Measurements from ENCODE around the gene CGNL1. TPM values are rescaled to one million over a fixed set of nuclear protein-coding genes. Genes with fewer than 3 reads are reported as not detected.

The CGNL1 gene
- total RNA-seq, 2 experiments from 2014 or later = not detected

DNA sequence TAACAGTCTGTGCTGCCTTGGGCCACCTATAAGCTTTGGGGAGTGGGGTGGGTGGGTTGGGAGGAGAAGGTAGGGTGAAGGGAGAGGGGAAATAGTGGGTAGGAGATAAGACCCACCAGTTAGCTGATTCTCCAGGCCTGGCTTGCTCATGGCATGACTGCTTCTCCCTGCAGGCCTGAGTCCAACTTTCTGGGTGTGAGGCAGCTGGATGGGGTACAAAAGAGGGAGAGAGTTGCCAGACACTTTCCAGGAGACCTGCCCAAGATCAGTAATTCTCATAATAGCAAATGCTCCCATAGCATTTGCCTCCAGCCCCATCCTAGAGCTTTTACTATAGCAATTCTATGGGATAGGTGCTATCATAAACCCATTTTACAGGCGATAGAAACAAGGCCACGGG lies 7.7 kb downstream of the CGNL1 start:
- CTCF ChIA-PET = no interaction called here
- no peak for DNase-seq
- Mint-ChIP-seq H3K4me1 (no peaks in the 10 kb centered on the region), H3K4me3 (no peak overlapping the region), H3K27me3 (peaks cover 16% of the 10 kb centered on the region), H3K9me3 (no peaks in the 10 kb centered on the region), H3K27ac (no peak overlapping the region), H3K36me3 (ENCODE audit: low read depth) (no peaks in the 10 kb centered on the region)
- POLR2A ChIA-PET = no interaction called here

DNA sequence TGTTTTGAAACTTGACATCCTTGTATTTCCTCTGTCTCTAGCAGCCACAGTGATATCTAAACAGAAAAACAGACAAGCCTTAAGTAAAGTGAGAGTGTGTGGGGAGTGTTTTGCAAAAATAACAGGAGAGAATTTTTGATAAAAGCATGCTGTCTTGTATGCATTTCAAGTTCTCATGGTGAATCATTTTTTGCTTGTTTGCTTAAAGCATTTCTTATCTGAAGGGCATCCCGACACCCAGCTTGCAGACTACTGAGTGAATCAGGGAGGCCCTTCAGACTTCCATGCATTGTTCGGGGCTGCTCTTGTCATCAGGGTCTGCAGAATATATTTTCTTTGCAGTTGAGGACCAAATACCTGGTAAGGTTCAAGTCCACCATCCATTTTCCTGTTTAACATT lies 8.5 kb downstream of the CGNL1 start:
- Mint-ChIP-seq H3K4me3 (no peak overlapping the region), H3K27me3 (peaks cover 11% of the 10 kb centered on the region), H3K9me3 (no peaks in the 10 kb centered on the region), H3K27ac (no peak overlapping the region), H3K36me3 (ENCODE audit: low read depth) (no peaks in the 10 kb centered on the region), H3K4me1 (no peaks in the 10 kb centered on the region)
- POLR2A ChIA-PET = no interaction called here
- CTCF ChIA-PET = no interaction called here
- DNase-seq = no peak

DNA sequence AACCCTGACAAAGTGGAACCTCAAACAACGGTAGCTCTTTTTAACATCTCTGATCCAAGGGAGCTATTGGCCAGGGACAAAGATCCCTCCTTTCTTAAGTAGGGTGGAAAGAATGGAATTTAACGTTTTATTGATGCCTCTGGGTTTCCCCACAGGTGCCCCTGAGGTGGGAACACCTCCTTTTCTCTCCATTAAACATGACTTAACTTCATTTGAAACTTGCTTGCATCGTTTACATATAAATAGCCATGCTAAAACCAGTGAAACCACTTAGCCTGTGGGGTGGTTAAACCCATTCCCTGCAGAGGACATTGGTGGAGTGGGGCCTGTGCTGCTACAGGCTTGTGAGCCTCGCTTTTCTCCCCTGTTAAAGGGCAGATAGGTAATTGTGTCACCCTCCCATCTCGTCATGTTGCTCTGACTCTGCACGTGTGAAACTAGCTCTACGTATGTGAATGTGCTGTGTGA lies 9.7 kb downstream of the CGNL1 start:
- no peak for DNase-seq
- ChIA-PET POLR2A (no interaction called here), CTCF (no interaction called here)
- H3K36me3 Mint-ChIP-seq (ENCODE audit: low read depth) = no peaks in the 10 kb centered on the region
- H3K4me1 Mint-ChIP-seq = no peaks in the 10 kb centered on the region
- no peak overlapping the region for H3K27ac Mint-ChIP-seq
- H3K4me3 Mint-ChIP-seq = no peak overlapping the region
- no peaks in the 10 kb centered on the region for H3K9me3 Mint-ChIP-seq
- H3K27me3 Mint-ChIP-seq = peaks cover 7% of the 10 kb centered on the region

DNA sequence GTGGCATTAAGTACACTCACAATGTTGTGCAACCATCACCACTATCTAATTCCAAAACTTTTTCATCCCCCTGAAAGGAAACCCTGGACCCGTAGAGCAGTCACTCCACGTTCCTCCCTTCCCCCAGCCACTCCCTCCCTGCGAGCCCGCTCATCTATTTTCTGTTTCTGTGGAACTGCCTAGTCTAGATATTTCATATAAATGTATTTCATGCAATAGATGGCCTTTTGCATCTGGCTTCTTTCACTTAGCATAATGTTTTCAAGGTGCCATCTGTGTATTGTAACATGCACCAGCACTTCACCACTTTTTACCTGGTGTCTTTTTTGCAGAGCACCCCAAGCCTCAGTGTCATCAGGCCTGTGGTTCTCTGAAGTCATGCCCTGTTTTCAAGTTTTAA lies 10.7 kb downstream of the CGNL1 start:
- DNase-seq = no peak
- CTCF ChIA-PET = no interaction called here
- Mint-ChIP-seq H3K36me3 (ENCODE audit: low read depth) (no peaks in the 10 kb centered on the region), H3K9me3 (no peaks in the 10 kb centered on the region), H3K27ac (no peak overlapping the region), H3K27me3 (peaks cover 7% of the 10 kb centered on the region), H3K4me3 (no peak overlapping the region), H3K4me1 (no peaks in the 10 kb centered on the region)
- POLR2A ChIA-PET = no interaction called here

DNA sequence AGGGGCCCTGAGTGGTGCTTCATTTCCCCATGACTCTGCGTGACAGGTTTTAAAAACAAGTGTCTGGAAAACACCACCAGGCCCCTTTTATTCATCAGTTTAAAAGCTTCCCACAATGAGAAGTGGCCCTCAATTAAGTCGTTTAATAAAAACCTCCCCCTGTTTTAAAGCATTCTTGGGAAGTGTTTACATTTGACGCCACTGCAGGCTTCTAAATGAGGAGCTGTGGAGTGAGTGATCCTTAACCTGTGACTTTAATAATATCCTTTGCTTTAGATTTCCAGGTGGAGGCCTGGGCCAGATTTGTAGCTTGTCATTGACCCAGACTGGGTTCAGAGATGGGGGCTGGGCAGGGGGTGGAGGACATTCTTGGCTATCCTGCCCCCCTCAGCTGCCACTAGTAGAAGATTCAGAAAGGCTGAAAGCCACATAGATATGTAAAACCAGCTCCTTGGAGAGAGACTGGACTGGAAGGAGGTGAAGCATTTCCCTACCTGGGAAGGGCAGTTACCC lies 11.3 kb downstream of the CGNL1 start:
- peaks cover 7% of the 10 kb centered on the region for H3K27me3 Mint-ChIP-seq
- no peaks in the 10 kb centered on the region for H3K36me3 Mint-ChIP-seq (ENCODE audit: low read depth)
- no peaks in the 10 kb centered on the region for H3K9me3 Mint-ChIP-seq
- ChIA-PET CTCF (no interaction called here), POLR2A (no interaction called here)
- no peak for DNase-seq
- H3K27ac Mint-ChIP-seq = no peak overlapping the region
- no peaks in the 10 kb centered on the region for H3K4me1 Mint-ChIP-seq
- no peak overlapping the region for H3K4me3 Mint-ChIP-seq

DNA sequence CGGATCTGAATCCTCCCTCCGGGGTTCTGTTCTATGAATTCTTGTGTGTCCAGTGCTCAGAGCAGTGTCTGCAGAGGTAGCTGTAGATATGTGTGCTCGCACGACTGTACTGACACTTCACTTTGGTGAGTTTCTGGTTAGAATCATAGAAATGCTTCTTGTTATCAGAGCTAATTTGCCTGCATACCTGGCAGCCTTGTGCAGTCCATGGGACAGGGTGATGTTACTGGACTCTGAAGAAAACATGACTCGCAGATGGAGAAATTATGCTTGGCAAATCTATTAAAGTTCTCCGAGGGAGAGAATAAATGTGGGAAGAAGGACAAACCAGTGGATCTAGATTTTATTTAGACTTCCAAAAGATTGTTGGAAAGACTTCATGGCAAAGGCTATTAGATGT lies 12.2 kb downstream of the CGNL1 start:
- Mint-ChIP-seq H3K27ac (no peak overlapping the region), H3K9me3 (no peaks in the 10 kb centered on the region), H3K4me1 (no peaks in the 10 kb centered on the region), H3K4me3 (no peak overlapping the region), H3K36me3 (ENCODE audit: low read depth) (no peaks in the 10 kb centered on the region), H3K27me3 (peaks cover 9% of the 10 kb centered on the region)
- no peak for DNase-seq
- CTCF ChIA-PET = no interaction called here
- POLR2A ChIA-PET = no interaction called here

DNA sequence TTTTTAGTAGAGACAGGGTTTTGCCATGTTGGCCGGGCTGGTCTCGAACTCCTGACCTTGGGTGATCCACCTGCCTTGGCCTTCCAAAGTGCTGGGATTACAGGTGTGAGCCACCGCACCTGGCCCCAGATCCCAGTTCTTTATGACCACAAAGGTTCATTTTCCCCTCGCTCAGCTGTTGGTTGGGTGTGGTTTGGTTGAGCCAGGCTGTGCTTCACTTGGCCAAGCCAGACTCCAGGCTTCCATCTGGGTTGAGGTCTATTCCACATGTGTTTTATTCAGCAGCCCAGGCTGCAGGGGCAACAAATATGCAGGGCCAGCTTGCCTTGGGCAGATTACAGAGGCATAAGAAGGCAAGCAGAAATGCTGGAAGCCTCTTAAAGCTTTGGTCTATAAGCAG lies 13.7 kb downstream of the CGNL1 start:
- ChIA-PET POLR2A (no interaction called here), CTCF (no interaction called here)
- H3K9me3 Mint-ChIP-seq = no peaks in the 10 kb centered on the region

DNA sequence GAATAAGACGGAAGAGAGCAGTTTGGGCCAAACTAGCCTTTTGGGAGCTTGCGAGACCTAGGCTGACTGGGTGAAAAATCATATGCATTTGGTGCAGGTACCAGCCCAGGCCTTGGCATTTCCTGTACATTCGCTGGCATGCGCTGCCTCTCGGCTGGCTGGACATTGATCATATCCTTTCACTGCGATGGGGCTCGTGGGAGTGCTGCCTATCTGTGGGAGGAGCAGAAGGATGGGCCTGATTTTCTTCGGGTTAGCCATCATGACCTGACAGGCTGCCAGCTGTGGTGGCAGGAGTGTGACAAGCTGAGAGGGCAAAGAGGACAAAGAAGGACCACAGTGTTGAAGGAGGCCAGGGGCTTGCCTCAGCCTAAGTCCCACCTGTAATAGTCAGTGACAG lies 14.3 kb downstream of the CGNL1 start:
- no peaks in the 10 kb centered on the region for H3K4me1 Mint-ChIP-seq
- CTCF ChIA-PET = no interaction called here
- no peak overlapping the region for H3K27ac Mint-ChIP-seq
- no peak overlapping the region for H3K4me3 Mint-ChIP-seq
- DNase-seq = no peak
- no peaks in the 10 kb centered on the region for H3K36me3 Mint-ChIP-seq (ENCODE audit: low read depth)
- POLR2A ChIA-PET = no interaction called here
- no peaks in the 10 kb centered on the region for H3K9me3 Mint-ChIP-seq
- H3K27me3 Mint-ChIP-seq = peaks cover 10% of the 10 kb centered on the region

More for the DNA sequence above, 13.7 kb downstream of the CGNL1 start:
- Mint-ChIP-seq H3K27ac (no peak overlapping the region), H3K36me3 (ENCODE audit: low read depth) (no peaks in the 10 kb centered on the region), H3K27me3 (peaks cover 10% of the 10 kb centered on the region), H3K4me1 (no peaks in the 10 kb centered on the region), H3K4me3 (no peak overlapping the region)
- no peak for DNase-seq

DNA sequence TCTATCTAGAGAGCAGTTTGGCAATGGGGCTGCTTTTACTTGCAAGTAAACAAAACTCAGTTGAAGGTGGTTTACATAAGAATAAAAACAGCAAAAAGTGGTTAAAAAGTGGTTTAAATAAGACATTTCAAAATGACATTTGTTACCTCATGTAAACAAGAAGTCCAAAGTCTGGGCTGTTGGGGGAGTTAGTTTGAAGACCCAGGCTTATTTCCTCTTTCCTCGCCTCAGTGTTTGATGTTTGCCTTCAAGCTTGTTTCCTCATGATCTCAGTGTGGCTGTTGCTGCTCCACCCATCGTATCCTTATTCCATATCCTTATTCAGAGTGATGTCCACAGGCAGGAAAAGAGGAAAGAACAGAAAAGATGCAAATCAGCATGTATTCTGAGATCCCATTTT lies 15.2 kb downstream of the CGNL1 start:
- H3K4me1 Mint-ChIP-seq = no peaks in the 10 kb centered on the region
- no peak overlapping the region for H3K4me3 Mint-ChIP-seq
- no peak overlapping the region for H3K27ac Mint-ChIP-seq
- H3K9me3 Mint-ChIP-seq = no peaks in the 10 kb centered on the region
- DNase-seq = no peak
- POLR2A ChIA-PET = no interaction called here
- CTCF ChIA-PET = no interaction called here
- H3K27me3 Mint-ChIP-seq = peaks cover 10% of the 10 kb centered on the region
- no peaks in the 10 kb centered on the region for H3K36me3 Mint-ChIP-seq (ENCODE audit: low read depth)

DNA sequence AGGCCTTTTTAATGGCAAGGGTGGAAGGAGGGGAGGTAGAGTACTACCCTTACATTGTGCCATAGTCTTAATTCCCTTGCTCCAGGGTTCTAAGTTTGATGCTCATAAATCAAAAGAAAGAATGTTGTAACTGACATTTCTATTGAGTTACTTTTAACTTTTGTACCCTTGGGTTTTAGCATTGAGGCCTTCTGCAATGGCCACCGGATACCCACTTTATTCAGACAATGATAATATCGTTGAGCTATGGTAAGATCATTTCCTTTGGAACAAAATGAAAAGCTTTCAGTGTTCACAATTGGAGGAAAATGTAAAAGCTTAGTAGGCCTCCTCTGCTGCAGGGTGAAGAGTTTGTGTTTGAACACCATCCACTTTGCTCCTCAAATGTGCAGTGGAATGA lies 16.8 kb downstream of the CGNL1 start:
- peaks cover 5% of the 10 kb centered on the region for H3K27me3 Mint-ChIP-seq
- no peaks in the 10 kb centered on the region for H3K36me3 Mint-ChIP-seq (ENCODE audit: low read depth)
- no peak overlapping the region for H3K4me3 Mint-ChIP-seq
- no peaks in the 10 kb centered on the region for H3K9me3 Mint-ChIP-seq
- H3K27ac Mint-ChIP-seq = no peak overlapping the region
- no peaks in the 10 kb centered on the region for H3K4me1 Mint-ChIP-seq
- DNase-seq = no peak
- CTCF ChIA-PET = no interaction called here
- POLR2A ChIA-PET = no interaction called here

DNA sequence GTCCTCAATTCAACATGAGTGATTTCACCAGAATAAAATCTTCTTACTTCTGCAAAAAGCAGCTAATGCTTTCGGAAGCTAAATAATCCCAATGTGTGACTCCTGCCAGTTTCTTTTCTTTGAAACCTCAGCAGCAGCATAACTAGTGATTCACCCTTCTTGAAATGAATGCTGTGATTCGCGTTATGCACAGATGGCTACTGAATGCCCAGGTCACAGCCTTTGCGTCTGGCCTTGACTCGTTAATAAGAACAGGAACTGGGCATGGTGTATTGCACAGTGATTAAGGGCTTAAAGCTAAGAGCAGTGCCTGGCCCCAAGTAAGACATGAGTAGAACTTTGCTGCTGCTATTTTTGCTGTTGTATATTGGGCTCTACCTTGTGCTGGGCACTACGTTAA lies 19.0 kb downstream of the CGNL1 start:
- CTCF ChIA-PET = no interaction called here

DNA sequence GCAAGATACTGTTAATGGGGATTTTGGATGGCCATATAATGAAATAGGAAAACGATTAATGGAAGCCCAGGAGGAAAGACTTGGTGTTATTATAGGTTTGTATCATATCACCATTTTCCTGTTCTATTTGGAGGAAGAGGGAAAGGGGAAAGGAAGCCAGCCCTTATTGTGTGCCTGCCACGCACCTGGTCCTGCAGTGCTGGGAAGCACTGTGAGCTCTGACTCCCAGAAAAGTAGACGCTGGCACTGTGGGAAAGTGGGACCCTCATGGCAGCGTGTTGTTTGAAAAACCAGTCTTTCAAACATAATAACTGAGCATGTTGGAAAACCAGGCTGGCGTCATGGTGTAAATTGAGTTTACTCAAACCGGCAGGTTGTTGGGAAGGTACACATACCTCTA lies 22.0 kb downstream of the CGNL1 start:
- Mint-ChIP-seq H3K9me3 (no peaks in the 10 kb centered on the region), H3K27me3 (peaks cover 2% of the 10 kb centered on the region), H3K36me3 (ENCODE audit: low read depth) (no peaks in the 10 kb centered on the region), H3K4me3 (no peak overlapping the region), H3K4me1 (no peaks in the 10 kb centered on the region), H3K27ac (no peak overlapping the region)
- no peak for DNase-seq
- CTCF ChIA-PET = no interaction called here
- POLR2A ChIA-PET = no interaction called here

More for the DNA sequence above, 19.0 kb downstream of the CGNL1 start:
- Mint-ChIP-seq H3K9me3 (no peaks in the 10 kb centered on the region), H3K4me3 (no peak overlapping the region), H3K27me3 (peaks cover 4% of the 10 kb centered on the region), H3K36me3 (ENCODE audit: low read depth) (no peaks in the 10 kb centered on the region), H3K4me1 (no peaks in the 10 kb centered on the region), H3K27ac (no peak overlapping the region)
- POLR2A ChIA-PET = no interaction called here
- DNase-seq = no peak

DNA sequence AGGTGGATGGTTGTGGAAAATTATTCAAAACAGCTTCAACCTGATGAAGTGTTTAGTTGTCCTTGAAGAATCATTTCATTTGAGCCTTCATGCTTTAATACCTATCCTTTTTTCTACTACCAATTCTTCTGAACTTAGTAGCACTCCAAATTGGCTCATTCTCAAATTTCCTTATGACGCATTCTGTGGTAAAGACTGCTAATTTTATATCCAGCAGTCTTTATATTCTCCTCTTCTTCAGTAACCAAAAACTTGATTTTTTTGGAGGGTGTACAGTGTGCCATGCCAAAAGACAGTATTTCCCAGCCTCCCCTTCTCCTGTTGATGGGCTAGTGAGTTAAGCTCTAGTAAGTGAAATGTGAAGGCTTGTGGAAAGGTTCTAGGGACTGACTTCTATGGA lies 25.2 kb downstream of the CGNL1 start:
- H3K9me3 Mint-ChIP-seq = no peaks in the 10 kb centered on the region
- H3K27me3 Mint-ChIP-seq = no peaks in the 10 kb centered on the region
- no peak for DNase-seq
- ChIA-PET POLR2A (no interaction called here), CTCF (no interaction called here)
- no peaks in the 10 kb centered on the region for H3K4me1 Mint-ChIP-seq
- no peak overlapping the region for H3K27ac Mint-ChIP-seq
- H3K4me3 Mint-ChIP-seq = no peak overlapping the region
- H3K36me3 Mint-ChIP-seq (ENCODE audit: low read depth) = no peaks in the 10 kb centered on the region

DNA sequence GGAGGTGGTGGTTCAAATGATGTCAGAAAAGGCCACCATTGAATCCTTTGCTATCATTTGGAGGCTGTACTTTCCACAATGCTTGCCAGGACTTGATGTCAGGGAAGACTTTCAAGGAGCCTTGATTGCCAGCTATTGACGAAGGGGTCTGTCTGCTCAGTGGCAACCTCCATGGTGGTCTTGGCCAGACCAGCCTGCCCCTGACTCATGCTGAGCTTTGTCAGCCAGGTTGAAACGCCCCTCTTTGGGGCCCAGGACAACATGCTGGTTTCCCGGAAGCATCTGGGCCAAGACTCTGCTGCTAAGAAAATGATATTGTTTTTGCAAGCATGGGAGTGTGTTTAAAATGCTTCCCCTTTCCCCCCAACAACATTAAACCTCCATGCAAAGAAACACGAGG lies 26.7 kb downstream of the CGNL1 start:
- H3K4me1 Mint-ChIP-seq = no peaks in the 10 kb centered on the region
- H3K27ac Mint-ChIP-seq = no peak overlapping the region
- no peak overlapping the region for H3K4me3 Mint-ChIP-seq
- POLR2A ChIA-PET = no interaction called here
- no peaks in the 10 kb centered on the region for H3K9me3 Mint-ChIP-seq
- no peaks in the 10 kb centered on the region for H3K36me3 Mint-ChIP-seq (ENCODE audit: low read depth)
- H3K27me3 Mint-ChIP-seq = no peaks in the 10 kb centered on the region
- CTCF ChIA-PET = no interaction called here
- DNase-seq = no peak

All from activated CD4-positive, alpha-beta memory T cell treated with anti-CD3 and anti-CD28 coated beads, Interleukin-2, amount 10 ng/mL, durations not matched to agents 7 days and 5 days (primary cell).